BJ (cell line): ENCODE data around the gene UBE2E1. TPM values are rescaled to one million over a fixed set of nuclear protein-coding genes. Genes with fewer than 3 reads are reported as not detected.
A peak's percentile ranks its signal among the peaks of the same experiment; 100 is the strongest.

Experiments used
- CTCF ChIA-PET: fragments of 350-600 bp; formaldehyde crosslinking; extraction: SDS; loops from one replicate; lab custom pipeline; 2021; ENCODE audit warnings: antibody characterized with exemption, inconsistent platforms; lab: Yijun Ruan, JAX
- POLR2A ChIA-PET: fragments of 300-600 bp; sonication (Branson Sonifier 250); formaldehyde crosslinking; extraction: SDS; loops from one replicate; lab custom pipeline; 2021; ENCODE audit warnings: antibody characterized with exemption; lab: Charles Lee
- DNase-seq: peaks from one replicate; pipeline ENCODE4 v3.0.0-alpha.2; 2011; ENCODE audit warnings: low read depth
- H3K27me3 ChIP-seq: 2 replicates; pipeline ENCODE4 v1.6.0; 2011; ENCODE audit warnings: low read length; ENCODE audit not compliant: control insufficient read depth, insufficient read depth
- H3K36me3 ChIP-seq: 2 replicates; pipeline ENCODE4 v1.5.1; 2011; ENCODE audit warnings: low read length; ENCODE audit not compliant: control insufficient read depth, insufficient read depth
- H3K4me3 ChIP-seq: 2 replicates; pipeline ENCODE4 v1.5.1; 2011; ENCODE audit warnings: low read depth, mild to moderate bottlenecking, control low read depth, low read length
- polyA plus RNA-seq: library from polyadenylated mRNA; depleted of rRNA; stranded (reverse); fragments of >200 nt; gene quantifications from 2 replicates; pipeline ENCODE4 v1.2.3, GENCODE V29; 2011
- TF ChIP-seq, protein P1 (sequence below): IDR thresholded peaks from 2 replicates; pipeline ENCODE4 v1.5.1; 2011; ENCODE audit warnings: low read depth, mild to moderate bottlenecking, control low read depth, inconsistent platforms, low read length, moderate library complexity; ENCODE audit not compliant: insufficient read depth

UBE2E1 gene
- polyA plus RNA-seq, 1 experiment = 70.0 TPM

DNA sequence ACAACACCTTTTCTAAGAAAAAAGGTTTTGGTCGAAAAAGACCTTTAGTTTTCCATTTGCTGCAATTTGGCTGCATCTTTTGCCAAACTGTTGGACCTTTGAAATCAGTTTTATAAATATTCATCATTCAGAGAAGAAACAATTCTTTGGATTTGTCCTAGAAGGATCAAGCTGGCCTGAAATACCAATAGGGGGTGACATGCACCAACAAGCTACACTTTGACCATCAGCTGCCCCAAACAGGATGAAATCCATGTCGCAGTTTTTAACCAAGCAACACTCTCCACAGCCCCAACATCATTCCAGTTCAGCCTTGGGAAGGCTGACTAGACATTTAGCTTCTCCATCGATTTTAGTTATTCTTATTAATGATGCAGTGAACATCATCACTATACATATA, 121.0 kb downstream of the UBE2E1 start:
- Histone ChIP-seq H3K4me3 (no peak overlapping the region), H3K27me3 (no peaks in the 10 kb centered on the region), H3K36me3 (no peaks in the 10 kb centered on the region)
- CTCF ChIA-PET = no interaction called here
- TF ChIP-seq, protein P1, sequence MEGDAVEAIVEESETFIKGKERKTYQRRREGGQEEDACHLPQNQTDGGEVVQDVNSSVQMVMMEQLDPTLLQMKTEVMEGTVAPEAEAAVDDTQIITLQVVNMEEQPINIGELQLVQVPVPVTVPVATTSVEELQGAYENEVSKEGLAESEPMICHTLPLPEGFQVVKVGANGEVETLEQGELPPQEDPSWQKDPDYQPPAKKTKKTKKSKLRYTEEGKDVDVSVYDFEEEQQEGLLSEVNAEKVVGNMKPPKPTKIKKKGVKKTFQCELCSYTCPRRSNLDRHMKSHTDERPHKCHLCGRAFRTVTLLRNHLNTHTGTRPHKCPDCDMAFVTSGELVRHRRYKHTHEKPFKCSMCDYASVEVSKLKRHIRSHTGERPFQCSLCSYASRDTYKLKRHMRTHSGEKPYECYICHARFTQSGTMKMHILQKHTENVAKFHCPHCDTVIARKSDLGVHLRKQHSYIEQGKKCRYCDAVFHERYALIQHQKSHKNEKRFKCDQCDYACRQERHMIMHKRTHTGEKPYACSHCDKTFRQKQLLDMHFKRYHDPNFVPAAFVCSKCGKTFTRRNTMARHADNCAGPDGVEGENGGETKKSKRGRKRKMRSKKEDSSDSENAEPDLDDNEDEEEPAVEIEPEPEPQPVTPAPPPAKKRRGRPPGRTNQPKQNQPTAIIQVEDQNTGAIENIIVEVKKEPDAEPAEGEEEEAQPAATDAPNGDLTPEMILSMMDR = 0 out of 2 replicates have a peak, but pooled peaks have one; percentile 11
- DNase-seq = no peak
- POLR2A ChIA-PET = no interaction called here

DNA sequence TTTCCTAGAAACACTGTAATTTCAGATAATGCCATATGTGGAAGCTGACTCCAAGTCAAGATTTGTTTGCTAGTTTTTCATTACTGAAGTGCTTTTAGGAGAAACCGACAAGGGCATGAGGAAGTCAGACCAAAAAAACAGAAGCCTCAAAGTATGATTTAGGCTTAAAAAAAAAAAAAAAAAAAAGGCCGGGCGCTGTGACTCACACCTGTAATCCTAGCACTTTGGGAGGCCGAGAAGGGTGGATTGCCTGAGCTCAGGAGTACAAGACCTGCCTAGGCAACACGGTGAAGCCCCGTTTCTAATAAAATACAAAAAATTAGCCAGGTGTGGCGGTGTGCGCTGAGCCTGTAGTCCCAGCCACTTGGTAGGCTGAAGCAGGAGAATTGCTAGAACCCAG, 122.8 kb downstream of the UBE2E1 start:
- H3K4me3 ChIP-seq = no peak overlapping the region
- no peak for DNase-seq
- no peaks in the 10 kb centered on the region for H3K36me3 ChIP-seq
- TF ChIP-seq, protein P1 = no peak
- POLR2A ChIA-PET = no interaction called here
- H3K27me3 ChIP-seq = no peaks in the 10 kb centered on the region
- CTCF ChIA-PET = no interaction called here

DNA sequence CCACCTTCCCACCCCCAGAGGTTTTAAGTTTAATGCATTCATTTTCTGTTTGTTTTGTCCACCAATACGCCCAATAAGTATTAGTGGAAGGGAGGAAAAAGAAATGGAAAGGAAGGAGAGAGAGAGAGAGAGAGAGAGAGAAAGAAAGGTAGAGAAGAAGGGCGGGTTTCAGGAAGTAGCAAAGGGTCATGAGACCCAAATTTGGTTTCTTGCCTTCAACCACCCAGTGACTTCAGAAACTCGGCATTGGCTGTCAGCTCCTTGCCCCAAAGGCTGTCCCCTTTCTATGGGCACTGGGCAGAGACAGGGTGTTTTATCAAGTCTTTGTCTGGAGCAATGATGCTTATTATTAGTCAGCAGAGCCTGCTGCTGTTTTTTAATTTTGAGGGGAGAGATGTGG, 125.8 kb downstream of the UBE2E1 start:
- no peak for DNase-seq
- Histone ChIP-seq H3K27me3 (peaks cover 2% of the 10 kb centered on the region; the same call in 1 of the 2 replicates), H3K36me3 (no peaks in the 10 kb centered on the region), H3K4me3 (no peak overlapping the region)
- TF ChIP-seq, protein P1 = no peak
- POLR2A ChIA-PET = no interaction called here
- CTCF ChIA-PET = no interaction called here

DNA sequence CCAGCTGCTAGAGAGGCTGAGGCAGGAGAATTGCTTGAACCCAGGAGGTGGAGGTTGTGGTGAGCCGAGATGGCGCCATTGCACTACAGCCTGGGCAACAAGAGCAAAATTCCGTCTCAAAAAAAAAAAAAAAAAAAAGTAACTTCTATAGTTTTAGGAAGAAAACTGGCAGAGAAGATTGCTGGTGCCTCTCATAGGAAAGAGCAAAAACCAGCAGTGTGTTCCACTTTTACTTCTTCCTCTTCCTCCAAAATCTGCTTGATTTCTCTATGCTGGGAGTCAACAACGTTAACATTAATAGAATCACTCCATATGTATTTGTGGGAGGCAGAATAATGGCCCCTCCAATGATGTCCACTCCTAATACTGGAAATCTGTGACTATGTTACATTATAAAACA, 126.8 kb downstream of the UBE2E1 start:
- POLR2A ChIA-PET = no interaction called here
- TF ChIP-seq, protein P1 = no peak

DNA sequence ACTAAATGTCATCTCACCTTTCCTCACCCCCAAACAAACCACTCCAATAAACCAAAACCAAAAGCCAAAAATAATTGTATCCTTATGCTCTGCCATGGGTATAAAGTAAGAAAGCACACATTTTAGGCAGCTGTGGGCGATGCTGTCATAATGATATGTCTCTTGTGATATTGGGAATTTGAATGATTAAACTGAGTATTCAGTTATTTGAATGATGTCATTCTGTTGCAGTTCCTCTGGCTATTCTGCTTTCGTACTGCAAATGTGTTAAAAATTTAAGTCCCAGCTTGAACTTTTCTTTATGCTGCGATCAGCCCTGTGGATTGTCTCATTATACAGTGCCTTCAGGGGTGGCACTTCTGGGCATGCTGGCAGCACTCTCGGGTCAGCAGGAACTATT, 128.5 kb downstream of the UBE2E1 start:
- no peak for DNase-seq
- CTCF ChIA-PET = no interaction called here
- POLR2A ChIA-PET = no interaction called here
- Histone ChIP-seq H3K4me3 (no peak overlapping the region), H3K36me3 (no peaks in the 10 kb centered on the region), H3K27me3 (peaks cover 2% of the 10 kb centered on the region; the same call in 1 of the 2 replicates)
- TF ChIP-seq, protein P1 = no peak

More for the DNA sequence above, 126.8 kb downstream of the UBE2E1 start:
- Histone ChIP-seq H3K4me3 (no peak overlapping the region), H3K27me3 (peaks cover 2% of the 10 kb centered on the region; the same call in 1 of the 2 replicates), H3K36me3 (no peaks in the 10 kb centered on the region)
- no peak for DNase-seq
- CTCF ChIA-PET = no interaction called here
